ENCODE results near the gene KRTAP3-2.

DNA sequence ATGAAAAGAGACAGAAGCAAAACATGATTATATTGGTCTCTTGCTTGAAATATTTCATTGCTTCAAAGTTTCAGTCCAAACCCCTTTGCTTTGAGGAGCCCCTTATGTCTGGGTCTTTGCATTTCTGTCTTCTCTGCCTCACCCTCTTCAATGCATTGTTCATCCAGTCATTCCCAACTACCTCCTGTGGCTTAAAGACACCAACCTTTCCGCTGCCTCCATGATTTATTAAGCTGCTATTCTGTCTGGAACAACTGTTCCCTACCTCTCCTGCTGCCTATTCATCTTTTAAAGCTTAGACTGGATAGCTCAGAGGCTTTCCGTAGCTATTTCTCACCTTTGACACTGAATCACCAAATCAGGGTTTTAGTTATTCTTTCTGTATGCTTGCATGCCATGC lies 2.3 kb downstream of the KRTAP3-2 start:
- TF ChIP-seq GATA2 (IDR thresholded peaks at IDR 0.05; ENCODE audit: low read depth, low read length) (no peak), GATA3 (IDR thresholded peaks at IDR 0.05; ENCODE audit: low read depth, low read length) (no peak)
